Loucy (cell line): Measurements from ENCODE around the gene SPATC1L.
"Not testable (repeated sequence)": the region's sequence is repeated elsewhere in the genome, so short reads cannot be mapped to it uniquely, and the experiment has no call there.

Experiments
- H2AFZ ChIP-seq: fragments of 200-600 bp; sonication (generic); 2 replicates; pipeline ENCODE4 v1.6.0; 2016; ENCODE audit warnings: antibody characterized with exemption, mild to moderate bottlenecking, low read length, moderate library complexity
- H3F3A ChIP-seq: fragments of 200-600 bp; 2 replicates; pipeline ENCODE4 v1.6.0; 2016; ENCODE audit warnings: antibody characterized with exemption, low read depth, mild to moderate bottlenecking
- H3K27me3 ChIP-seq: fragments of 200-600 bp; sonication (generic); 2 replicates; pipeline ENCODE4 v1.6.1; 2014; ENCODE audit warnings: low read length, mild to moderate bottlenecking; ENCODE audit not compliant: insufficient read depth, poor library complexity, severe bottlenecking
- H3K36me3 ChIP-seq: fragments of 200-600 bp; sonication (generic); 2 replicates; pipeline ENCODE4 v1.6.1; 2016; ENCODE audit warnings: low read length; ENCODE audit not compliant: insufficient read depth
- H3K4me1 ChIP-seq: fragments of 200-600 bp; sonication (generic); 2 replicates; pipeline ENCODE4 v1.5.1; 2014; ENCODE audit warnings: low read length, mild to moderate bottlenecking; ENCODE audit not compliant: insufficient read depth, poor library complexity, severe bottlenecking
- H3K4me2 ChIP-seq: fragments of 200-600 bp; sonication (generic); 2 replicates; pipeline ENCODE4 v1.6.0; 2014; ENCODE audit warnings: antibody characterized with exemption, low read length, low read depth, mild to moderate bottlenecking; ENCODE audit not compliant: poor library complexity, severe bottlenecking
- H3K4me3 ChIP-seq: fragments of 200-600 bp; sonication (generic); 2 replicates; pipeline ENCODE4 v1.5.1; 2014; ENCODE audit warnings: low read length, mild to moderate bottlenecking, mixed read lengths; ENCODE audit not compliant: poor library complexity, severe bottlenecking
- H3K79me2 ChIP-seq: fragments of 200-600 bp; sonication (generic); 2 replicates; pipeline ENCODE4 v1.6.1; 2014; ENCODE audit warnings: low read length; ENCODE audit not compliant: insufficient read depth
- H3K9ac ChIP-seq: fragments of 200-600 bp; sonication (generic); 2 replicates; pipeline ENCODE4 v1.6.0; 2014; ENCODE audit warnings: mild to moderate bottlenecking, low read depth, low read length, moderate library complexity; ENCODE audit not compliant: poor library complexity, severe bottlenecking
- H3K9me2 ChIP-seq: fragments of 200-600 bp; sonication (generic); replicated peaks from 2 replicates; pipeline ENCODE4 v1.6.1; 2016; ENCODE audit warnings: low read depth, low read length, mixed read lengths
- H3K9me3 ChIP-seq: fragments of 200-600 bp; sonication (generic); 2 replicates; pipeline ENCODE4 v1.6.1; 2014; ENCODE audit warnings: mild to moderate bottlenecking, antibody characterized with exemption, low read length, low read depth; ENCODE audit not compliant: insufficient read depth
- H4K20me1 ChIP-seq: fragments of 200-600 bp; sonication (generic); 2 replicates; pipeline ENCODE4 v1.6.0; 2014; ENCODE audit warnings: antibody characterized with exemption, low read length, mild to moderate bottlenecking; ENCODE audit not compliant: insufficient read depth, poor library complexity, severe bottlenecking
- EZH2phosphoT487 ChIP-seq: fragments of 200-600 bp; IDR thresholded peaks from 2 replicates; pipeline ENCODE4 v1.6.1; 2018; ENCODE audit warnings: antibody characterized with exemption, mild to moderate bottlenecking, moderate library complexity, borderline replicate concordance
- TF ChIP-seq, protein P1 (sequence below): fragments of 200-600 bp; sonication (generic); conservative IDR thresholded peaks from 2 replicates; pipeline ENCODE4 v1.5.1; 2014; ENCODE audit warnings: mild to moderate bottlenecking, antibody characterized with exemption, low read length

Gene SPATC1L

DNA sequence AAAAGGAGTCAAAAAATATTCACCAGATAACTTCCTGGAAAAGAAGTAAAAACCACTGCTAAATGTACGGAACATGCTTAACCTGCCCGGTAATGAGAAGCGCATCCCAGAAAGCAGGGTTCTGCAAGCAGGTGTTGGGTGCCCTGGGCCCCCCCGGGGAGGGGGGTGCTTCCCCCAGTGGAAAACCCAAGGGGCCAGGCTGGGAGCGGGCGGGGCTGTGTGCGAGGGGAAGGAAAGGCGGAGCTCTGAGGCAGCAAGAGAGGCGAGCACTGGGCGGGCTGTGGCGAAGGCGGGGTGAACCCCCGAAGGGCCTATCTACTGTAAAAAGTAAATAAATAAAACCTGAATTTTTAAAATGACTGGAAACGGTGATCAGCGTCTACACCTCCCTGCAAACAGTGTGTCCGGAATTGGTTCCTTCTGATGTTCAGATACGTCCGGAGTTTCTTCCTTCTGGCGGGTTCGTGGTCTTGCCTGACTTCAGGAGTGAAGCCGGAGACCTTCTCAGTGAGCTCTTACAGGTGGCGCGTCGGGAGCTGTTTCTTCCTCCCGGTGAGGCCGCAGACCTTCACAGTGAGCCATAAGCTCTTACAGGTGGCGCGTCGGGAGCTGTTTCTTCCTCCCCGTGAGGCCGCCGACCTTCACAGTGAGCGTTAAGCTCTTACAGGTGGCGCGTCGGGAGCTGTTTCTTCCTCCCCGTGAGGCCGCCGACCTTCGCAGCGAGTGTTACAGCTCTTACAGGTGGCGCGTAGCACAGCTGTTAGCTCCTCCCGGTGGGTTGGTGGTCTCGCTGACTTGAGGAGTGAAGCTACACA is 42.3 kb downstream of the SPATC1L start:
- Histone ChIP-seq H3K9me2 (no peaks in the 10 kb centered on the region), H3K9me3 (no peaks in the 10 kb centered on the region), H3F3A (no peaks in the 10 kb centered on the region), H3K36me3 (no peaks in the 10 kb centered on the region), H3K27me3 (no peaks in the 10 kb centered on the region), H3K9ac (no peak overlapping the region), H4K20me1 (no peaks in the 10 kb centered on the region), H3K4me3 (no peak overlapping the region), H3K4me2 (no peak overlapping the region), H3K79me2 (no peaks in the 10 kb centered on the region), H2AFZ (no peak overlapping the region), H3K4me1 (peaks cover 9% of the 10 kb centered on the region)
- TF ChIP-seq, protein P1, sequence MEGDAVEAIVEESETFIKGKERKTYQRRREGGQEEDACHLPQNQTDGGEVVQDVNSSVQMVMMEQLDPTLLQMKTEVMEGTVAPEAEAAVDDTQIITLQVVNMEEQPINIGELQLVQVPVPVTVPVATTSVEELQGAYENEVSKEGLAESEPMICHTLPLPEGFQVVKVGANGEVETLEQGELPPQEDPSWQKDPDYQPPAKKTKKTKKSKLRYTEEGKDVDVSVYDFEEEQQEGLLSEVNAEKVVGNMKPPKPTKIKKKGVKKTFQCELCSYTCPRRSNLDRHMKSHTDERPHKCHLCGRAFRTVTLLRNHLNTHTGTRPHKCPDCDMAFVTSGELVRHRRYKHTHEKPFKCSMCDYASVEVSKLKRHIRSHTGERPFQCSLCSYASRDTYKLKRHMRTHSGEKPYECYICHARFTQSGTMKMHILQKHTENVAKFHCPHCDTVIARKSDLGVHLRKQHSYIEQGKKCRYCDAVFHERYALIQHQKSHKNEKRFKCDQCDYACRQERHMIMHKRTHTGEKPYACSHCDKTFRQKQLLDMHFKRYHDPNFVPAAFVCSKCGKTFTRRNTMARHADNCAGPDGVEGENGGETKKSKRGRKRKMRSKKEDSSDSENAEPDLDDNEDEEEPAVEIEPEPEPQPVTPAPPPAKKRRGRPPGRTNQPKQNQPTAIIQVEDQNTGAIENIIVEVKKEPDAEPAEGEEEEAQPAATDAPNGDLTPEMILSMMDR: no peak
- TF ChIP-seq EZH2phosphoT487: no peak

DNA sequence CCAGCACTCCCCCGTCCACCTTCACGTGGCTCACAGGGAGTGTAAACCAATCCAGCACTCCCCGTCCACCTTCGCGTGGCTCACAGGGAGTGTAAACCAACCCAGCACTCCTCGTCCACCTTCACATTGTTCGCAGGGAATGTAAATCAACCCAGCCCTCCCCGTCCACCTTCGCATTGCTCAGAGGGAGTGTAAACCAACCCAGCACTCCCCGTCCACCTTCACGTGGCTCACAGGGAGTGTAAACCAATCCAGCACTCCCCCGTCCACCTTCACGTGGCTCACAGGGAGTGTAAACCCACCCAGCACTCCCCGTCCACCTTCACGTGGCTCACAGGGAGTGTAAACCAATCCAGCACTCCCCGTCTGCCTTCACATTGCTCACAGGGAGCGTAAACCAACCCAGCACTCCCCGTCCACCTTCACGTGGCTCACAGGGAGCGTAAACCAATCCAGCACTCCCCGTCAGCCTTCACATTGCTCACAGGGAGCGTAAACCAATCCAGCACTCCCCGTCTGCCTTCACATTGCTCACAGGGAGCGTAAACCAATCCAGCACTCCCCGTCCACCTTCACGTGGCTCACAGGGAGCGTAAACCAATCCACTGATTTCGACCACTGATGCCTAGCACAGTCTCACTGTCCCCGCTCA is 43.8 kb downstream of the SPATC1L start:
- H3K4me2 ChIP-seq: not testable (repeated sequence)

DNA sequence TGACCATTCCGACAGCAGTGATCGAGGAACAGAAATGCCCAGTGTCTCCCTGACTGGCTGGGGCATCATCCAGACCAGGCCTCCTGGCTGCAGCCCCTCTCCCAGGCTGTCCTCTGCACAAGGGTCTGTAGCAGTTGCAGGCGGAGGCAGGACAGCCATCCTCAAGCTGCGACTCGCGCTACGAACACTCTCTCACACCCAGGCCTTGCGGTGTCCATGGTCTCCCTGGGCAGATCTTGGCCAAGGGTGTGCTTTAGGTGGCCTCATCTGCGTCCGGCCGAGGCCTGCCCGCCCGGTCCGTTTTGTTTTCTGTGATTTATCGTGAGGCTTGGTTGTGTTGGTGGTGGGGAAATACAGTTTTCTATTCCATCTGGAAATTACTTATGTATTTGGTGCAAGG is 44.6 kb downstream of the SPATC1L start:
- TF ChIP-seq, protein P1: no peak
- TF ChIP-seq EZH2phosphoT487: no peak
- peaks cover 5% of the 10 kb centered on the region for H3K4me1 ChIP-seq
- no peaks in the 10 kb centered on the region for H3K36me3 ChIP-seq
- no peak overlapping the region for H3K4me2 ChIP-seq
- no peaks in the 10 kb centered on the region for H3F3A ChIP-seq
- no peak overlapping the region for H3K9ac ChIP-seq
- H3K9me2 ChIP-seq: no peaks in the 10 kb centered on the region
- H2AFZ ChIP-seq: no peak overlapping the region
- H3K4me3 ChIP-seq: no peak overlapping the region
- H3K27me3 ChIP-seq: no peaks in the 10 kb centered on the region
- no peaks in the 10 kb centered on the region; the same call in 1 of the 2 replicates for H3K9me3 ChIP-seq
- H4K20me1 ChIP-seq: no peaks in the 10 kb centered on the region
- no peaks in the 10 kb centered on the region for H3K79me2 ChIP-seq

More for the DNA sequence above, 43.8 kb downstream of the SPATC1L start:
- not testable (repeated sequence) for H3F3A ChIP-seq, H3K9me2 ChIP-seq, H3K9me3 ChIP-seq, H3K36me3 ChIP-seq, H4K20me1 ChIP-seq, H3K79me2 ChIP-seq, H3K27me3 ChIP-seq, H2AFZ ChIP-seq, H3K4me1 ChIP-seq, H3K9ac ChIP-seq, H3K4me3 ChIP-seq
